Measurements from ENCODE around the gene CUX1.
A peak's percentile ranks its signal among the peaks of the same experiment; 100 is the strongest.
"Not testable (repeated sequence)": the region's sequence is repeated elsewhere in the genome, so short reads cannot be mapped to it uniquely, and the experiment has no call there.

The CUX1 gene

DNA sequence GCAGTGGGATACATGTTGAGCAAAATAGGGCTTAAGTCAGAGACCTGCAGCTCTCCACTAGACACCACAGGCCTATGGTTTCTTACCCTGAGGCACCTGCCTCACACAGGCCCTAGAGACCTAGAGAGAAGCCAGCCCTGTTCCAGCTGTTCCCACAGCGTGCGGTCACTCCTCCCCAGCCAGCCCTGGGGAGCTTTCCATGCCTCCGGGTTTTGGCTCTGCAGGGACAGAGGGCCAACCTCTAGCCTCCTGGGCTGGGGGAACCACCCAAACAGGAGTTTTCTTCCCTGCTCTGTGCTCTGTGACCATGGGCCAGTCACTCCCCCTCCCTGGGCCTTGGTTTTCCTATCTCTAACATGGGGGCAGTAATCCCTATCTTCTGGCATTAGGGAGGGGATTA lies 502.2 kb downstream of the CUX1 start:
- TF ChIP-seq POLR2A (IDR thresholded peaks at IDR 0.05; ENCODE audit: low read depth, low read length) (no peak), TAF1 (IDR thresholded peaks at IDR 0.05; ENCODE audit: borderline replicate concordance, low read depth, low read length) (no peak), POLR2AphosphoS5 (IDR thresholded peaks at IDR 0.05; ENCODE audit: low read depth, low read length) (no peak)
- DNase-seq (ENCODE audit: insufficient read length): no peak
- no peak for FAIRE-seq

DNA sequence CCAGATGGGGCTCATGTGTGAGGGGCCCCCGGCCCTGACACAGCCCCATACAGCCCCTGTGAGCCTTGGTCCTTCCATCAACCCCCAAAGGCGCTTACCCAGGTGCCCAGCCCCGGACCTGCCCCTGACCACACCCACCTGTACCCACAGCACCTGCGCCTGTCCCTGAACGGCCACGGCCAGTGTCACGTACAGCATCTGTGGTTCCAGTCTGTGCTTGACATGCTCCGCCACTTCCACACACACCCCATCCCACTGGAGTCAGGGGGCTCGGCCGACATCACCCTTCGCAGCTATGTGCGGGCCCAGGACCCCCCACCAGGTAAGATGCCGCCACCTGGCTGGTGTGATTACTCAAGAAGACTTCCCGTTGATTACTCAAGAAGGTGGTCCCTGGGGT lies 502.8 kb downstream of the CUX1 start:
- FAIRE-seq (no peak), DNase-seq (ENCODE audit: insufficient read length) (no peak)
- TF ChIP-seq POLR2A (IDR thresholded peaks at IDR 0.05; ENCODE audit: low read depth, low read length): no peak

DNA sequence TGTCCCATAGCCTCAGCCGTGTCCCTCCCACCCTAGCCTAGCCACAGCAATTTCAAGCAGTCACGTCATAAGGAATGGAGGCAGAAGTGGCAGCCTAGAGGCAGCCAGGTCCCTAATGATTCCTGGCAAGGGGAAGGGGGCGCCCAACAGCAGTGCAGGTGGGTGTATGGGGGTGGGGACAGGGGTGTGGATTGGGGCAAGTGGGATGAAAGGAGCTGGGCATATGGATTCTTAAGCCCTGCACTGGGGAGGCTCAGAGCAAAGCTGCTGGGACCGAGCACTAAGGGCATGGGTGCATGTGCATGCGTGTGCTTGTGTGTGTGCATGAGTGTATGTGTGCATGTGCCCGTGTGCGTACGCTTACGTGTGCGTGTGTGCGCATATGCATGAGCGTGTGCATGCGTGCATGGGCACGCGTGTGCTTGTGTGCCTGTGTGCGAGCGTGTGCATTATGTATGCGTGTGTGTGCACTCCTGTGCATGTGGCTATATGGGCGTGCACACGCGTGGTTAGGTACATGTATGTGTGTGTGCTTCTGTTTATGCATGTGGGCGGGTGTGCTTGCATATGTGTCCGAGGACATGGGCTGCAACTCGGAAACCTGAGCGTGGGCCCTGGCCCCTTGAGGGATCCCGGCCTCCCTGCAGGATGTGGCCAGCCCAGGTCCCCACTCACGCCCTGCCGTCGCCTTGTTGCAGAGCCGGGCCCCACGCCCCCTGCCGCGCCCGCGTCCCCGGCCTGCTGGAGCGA lies 503.4 kb downstream of the CUX1 start:
- no peak for DNase-seq (ENCODE audit: insufficient read length)
- FAIRE-seq: no peak
- peak; percentile 29; the same call in 1 of the 2 replicates for TF ChIP-seq POLR2AphosphoS5 (IDR thresholded peaks at IDR 0.05; ENCODE audit: low read depth, low read length)
- no peak for TF ChIP-seq TAF1 (IDR thresholded peaks at IDR 0.05; ENCODE audit: borderline replicate concordance, low read depth, low read length)

DNA sequence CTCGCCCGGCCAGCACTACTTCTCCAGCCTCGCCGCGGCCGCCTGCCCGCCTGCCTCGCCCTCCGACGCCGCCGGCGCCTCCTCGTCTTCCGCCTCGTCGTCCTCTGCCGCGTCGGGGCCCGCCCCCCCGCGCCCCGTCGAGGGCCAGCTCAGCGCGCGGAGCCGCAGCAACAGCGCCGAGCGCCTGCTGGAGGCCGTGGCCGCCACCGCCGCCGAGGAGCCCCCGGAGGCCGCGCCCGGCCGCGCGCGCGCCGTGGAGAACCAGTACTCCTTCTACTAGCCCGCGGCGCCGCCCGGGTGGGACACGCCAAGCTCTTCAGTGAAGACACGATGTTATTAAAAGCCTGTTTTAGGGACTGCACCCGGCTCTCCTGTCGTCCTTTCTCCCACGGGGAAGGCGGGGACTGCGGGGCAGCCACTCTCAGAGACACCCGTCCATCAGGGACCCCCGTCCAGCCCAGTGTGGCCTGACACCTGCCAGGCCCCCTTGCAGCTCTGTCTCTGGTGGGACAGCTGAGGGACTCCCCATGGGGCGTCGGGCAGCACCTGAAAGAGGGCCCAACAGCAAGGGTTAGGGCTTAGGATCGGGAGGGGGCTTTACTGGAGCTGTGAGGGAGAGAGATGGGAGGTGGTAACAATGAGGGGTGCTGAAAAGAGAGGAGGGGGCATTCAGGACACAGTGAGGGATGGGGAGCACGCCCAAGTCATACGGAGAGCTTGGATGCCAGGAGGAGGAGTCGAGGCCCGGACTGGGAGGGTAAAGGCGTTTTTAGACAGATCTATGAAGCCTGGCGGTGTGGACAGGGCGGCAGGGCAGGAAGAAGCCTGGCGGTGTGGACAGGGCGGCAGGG lies 504.1 kb downstream of the CUX1 start:
- FAIRE-seq (no peak), DNase-seq (ENCODE audit: insufficient read length) (no peak)
- TF ChIP-seq POLR2AphosphoS5 (IDR thresholded peaks at IDR 0.05; ENCODE audit: low read depth, low read length) (no peak), TAF1 (IDR thresholded peaks at IDR 0.05; ENCODE audit: borderline replicate concordance, low read depth, low read length) (no peak), POLR2A (IDR thresholded peaks at IDR 0.05; ENCODE audit: low read depth, low read length) (no peak)

DNA sequence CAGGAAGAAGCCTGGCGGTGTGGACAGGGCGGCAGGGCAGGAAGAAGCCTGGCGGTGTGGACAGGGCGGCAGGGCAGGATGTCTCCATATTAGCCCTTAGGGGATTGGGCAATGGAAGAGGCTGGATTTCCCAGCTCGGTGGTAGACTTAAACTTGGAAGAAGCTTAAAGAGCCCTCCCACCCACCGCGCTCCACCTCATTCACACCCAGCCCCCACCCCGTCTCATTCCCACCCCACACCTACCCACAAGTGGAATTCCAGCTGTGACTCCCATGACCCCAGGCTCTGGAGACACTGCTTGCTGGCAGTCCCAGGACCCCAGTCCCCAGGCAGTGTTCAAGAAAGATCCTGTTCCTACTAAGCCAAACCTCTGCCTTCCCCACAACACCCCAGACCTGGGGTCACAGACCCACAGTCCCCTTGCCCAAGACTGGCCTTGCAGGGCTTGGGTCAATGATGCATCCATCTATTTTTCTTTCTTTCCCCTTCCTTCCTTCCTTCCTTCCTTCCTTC lies 504.8 kb downstream of the CUX1 start:
- no peak for FAIRE-seq
- no peak for DNase-seq (ENCODE audit: insufficient read length)
- no peak for TF ChIP-seq POLR2AphosphoS5 (IDR thresholded peaks at IDR 0.05; ENCODE audit: low read depth, low read length)

DNA sequence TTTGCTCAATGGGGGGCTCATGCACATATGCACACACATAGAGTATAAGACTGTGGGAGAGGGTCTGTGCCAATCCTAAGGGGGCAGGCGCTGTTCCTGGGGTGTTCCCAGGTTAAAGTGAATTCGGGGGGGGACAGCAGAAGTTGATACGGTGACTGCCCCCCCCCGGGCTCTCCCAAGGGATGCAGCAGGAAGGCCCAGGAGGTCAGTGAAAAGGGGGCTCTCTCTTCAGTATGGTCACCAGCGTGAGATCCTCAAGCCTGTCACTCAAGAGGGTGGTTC lies 506.4 kb downstream of the CUX1 start:
- FAIRE-seq (no peak), DNase-seq (ENCODE audit: insufficient read length) (no peak)
- no peak for TF ChIP-seq POLR2AphosphoS5 (IDR thresholded peaks at IDR 0.05; ENCODE audit: low read depth, low read length)
- no peak for TF ChIP-seq TAF1 (IDR thresholded peaks at IDR 0.05; ENCODE audit: borderline replicate concordance, low read depth, low read length)
- no peak for TF ChIP-seq POLR2A (IDR thresholded peaks at IDR 0.05; ENCODE audit: low read depth, low read length)

DNA sequence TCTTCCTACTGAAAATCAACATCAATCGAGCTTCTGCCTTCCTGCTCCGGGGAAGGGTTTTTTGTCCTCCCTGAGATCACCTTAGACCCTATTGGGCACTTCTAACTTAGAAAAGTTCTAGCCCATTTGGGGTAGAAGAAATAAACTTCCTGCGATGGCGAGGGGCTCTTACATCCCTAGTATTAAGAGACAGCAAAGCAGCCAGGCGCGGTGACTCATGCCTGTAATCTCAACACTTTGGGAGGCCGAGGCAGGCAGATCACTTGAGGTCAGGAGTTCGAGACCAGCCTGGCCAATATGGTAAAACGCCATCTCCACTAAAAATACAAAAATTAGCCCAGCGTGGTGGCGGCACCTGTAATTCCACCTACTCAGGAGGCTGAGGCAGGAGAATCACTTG lies 507.7 kb downstream of the CUX1 start:
- not testable (repeated sequence) for DNase-seq (ENCODE audit: insufficient read length); FAIRE-seq

DNA sequence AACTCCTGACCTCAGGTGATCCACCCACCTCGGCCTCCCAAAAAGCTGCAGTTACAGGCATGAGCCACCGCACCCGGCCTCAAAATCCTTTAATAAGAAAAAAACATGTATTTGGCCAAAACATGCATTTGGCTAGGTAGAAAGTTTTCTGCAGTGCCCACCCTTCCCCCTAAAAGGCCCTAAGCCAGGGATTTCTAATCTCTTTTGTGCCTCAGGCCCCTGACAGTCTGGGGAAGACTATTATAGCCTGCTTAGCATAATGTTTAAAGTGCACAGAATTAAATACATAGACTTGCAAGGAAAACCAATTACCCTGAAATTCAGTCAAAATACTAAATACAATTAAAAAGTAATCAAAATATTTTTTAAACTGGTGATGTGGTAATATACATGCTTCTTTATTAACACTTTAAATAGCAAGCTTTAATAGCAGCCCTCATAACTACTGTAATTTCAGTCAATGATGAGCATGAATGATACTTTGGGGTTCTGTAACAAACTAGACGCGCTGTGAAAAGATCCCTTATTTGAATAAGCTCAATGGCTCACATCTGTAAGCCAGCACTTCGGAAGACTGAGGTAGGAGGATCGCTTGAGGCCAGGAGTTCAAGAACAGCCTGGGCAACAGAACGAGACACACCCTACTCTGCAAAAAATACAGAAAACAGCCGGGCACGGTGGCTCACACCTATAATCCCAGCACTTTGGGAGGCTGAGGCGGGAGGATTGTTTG lies 508.9 kb downstream of the CUX1 start:
- FAIRE-seq: no peak
- TF ChIP-seq POLR2A (IDR thresholded peaks at IDR 0.05; ENCODE audit: low read depth, low read length) (no peak), POLR2AphosphoS5 (IDR thresholded peaks at IDR 0.05; ENCODE audit: low read depth, low read length) (no peak), TAF1 (IDR thresholded peaks at IDR 0.05; ENCODE audit: borderline replicate concordance, low read depth, low read length) (no peak)

DNA sequence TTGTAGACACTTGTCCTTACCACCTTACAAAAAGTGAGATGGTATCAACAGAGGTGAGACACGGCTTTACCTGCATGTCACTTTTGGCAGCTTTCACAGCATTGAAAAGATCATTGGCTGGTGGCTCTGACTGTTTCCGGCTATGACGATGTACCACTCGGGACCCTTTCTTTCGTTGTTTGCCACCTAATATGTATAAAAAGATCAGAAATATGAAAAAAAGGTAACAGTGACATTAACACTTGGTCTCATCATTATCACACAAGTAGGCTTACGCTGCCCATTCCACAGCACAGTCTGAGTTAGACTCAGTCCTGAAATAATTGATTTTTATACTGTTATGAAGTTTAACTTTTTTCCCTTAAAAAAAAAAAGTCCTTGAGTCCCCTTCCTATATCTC lies 509.8 kb downstream of the CUX1 start:
- not testable (repeated sequence) for FAIRE-seq

More for the DNA sequence above, 508.9 kb downstream of the CUX1 start:
- no peak for DNase-seq (ENCODE audit: insufficient read length)

DNA sequence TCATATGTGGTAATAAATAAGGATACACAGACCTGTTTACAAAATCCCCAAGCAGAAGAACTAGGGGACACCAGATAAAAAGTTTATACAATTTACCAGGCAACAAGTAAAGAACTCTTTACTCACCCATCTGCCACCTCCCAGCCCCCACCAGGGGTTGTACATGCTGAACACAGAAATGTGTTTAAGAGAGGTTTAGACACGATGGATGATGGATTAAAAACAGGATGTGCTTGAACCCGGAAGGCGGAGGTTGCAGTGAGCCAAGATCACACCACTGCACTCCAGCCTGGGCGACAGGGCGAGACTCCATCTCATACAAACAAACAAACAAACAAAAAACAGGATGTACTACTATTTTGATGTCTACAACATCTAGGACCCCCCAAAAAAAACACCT lies 511.4 kb downstream of the CUX1 start:
- FAIRE-seq; DNase-seq (ENCODE audit: insufficient read length): not testable (repeated sequence)

More for the DNA sequence above, 509.8 kb downstream of the CUX1 start:
- DNase-seq (ENCODE audit: insufficient read length): not testable (repeated sequence)

DNA sequence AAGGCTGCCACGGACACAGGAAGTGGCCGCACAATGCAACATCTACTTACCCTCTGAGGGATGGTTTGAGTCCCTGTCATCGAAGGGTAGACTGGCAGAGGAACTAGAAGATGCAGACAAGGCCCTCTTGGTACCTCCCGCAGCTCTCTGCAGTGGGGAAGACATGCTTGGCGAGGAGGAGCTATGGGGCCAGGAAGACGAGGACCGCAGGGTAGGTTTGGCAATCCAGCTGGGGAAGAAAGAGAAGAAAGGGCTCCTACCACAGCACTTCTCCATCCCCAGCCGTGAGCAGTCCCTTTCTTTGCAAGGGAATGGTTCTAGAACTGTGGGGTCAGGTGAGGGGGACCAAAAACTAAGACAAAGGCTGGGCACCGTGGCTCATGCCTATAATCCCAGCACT lies 511.9 kb downstream of the CUX1 start:
- not testable (repeated sequence) for DNase-seq (ENCODE audit: insufficient read length)
- peak; percentile 17 for FAIRE-seq

DNA sequence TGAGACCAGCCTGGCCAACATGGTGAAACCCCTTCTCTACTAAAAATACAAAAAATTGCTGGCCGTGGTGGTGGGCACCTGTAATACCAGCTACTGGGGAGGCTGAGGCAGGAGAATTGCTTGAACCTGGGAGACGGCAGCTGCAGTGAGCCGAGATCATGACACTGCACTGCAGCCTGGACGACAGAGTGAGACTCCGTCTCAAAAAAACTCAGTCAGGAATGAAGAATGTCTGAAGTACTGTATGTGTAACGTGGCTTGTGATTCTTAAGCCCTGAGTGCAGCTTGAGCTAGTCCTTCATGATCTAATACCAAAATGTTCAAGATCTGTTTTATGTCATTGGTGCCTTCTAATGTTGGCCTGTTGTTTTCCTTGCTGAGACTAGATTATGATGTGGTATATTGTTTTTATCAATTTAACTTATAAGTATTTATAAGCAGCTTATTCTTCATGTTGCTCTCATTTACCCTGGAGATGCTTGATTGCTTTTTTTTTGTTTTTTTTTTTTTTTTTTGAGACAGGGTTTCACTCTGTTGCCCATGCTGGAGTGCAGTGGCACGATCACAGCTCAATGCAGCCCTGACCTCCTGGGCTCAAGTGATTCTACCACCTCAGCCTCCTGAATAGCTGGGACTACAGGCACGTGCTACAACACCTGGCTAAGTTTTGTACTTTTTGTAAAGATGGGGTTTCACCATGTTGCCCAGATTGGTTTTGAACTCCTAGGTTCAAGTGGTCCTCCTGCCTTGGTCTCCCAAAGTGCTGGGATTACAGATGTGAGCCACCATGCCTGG lies 513.4 kb downstream of the CUX1 start:
- not testable (repeated sequence) for DNase-seq (ENCODE audit: insufficient read length); FAIRE-seq

Data from GM12892 (cell line).